ENCODE data around the gene GHDC.

DNA sequence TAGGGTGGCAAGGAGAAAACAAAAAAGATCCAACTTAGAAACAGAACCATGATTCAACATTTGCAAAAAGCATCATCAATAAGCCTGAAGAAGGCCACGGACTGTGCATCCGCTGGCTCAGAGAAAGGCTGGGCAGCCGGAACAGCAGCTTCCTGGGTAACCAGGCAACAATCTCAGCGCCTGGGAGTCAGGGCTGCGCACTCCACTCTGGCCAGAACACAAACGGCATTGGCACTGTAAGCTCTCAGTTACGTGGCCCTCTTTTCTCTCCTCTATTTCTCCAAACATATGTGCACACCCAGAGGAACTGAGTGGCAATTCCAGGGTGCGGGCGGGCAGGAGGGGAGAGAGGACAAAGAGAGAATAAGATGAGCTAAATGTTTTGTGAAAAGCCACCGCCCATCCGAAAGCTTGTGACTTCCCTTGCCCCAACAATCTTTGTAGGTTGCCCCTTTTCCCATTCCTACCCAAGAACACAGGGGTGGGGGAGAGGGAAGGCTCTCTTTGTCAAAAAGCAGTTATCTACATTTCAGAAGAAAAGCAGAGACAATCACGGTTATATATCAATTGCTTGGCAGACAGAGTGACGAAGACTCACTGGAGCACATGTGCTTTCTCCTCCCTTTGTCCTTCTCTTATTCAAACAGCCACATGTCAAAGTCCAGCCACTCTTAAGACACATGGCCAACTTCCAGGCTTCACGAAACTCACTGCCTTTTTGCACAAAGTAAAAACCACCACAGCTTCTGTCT is 6.6 kb upstream of the GHDC start:
- TF ChIP-seq CTCF (IDR thresholded peaks at IDR 0.05): no peak
- no peak for TF ChIP-seq POLR2A (IDR thresholded peaks at IDR 0.05)
- no peak for TF ChIP-seq EP300 (IDR thresholded peaks at IDR 0.05)
